Transverse colon (tissue), 4 donors: ENCODE results near the gene FAM53A.

Source experiments
- CTCF ChIP-seq, 5 experiments: fragments of 200-600 bp in 3 of 5; fragments of 450-650 bp in 2 of 5; sonication (generic) in 3 of 5; IDR thresholded peaks; 1 replicate in 2 of 5; 2 replicates in 3 of 5; pipeline ENCODE4 v1.5.1; 2016 to 2017; ENCODE audit warnings: antibody characterized with exemption in 5 of 5, inconsistent platforms in 3 of 5, mild to moderate bottlenecking in 2 of 5, moderate library complexity in 1 of 5
- EP300 ChIP-seq: sonication (generic); formaldehyde crosslinking; IDR thresholded peaks from one replicate; pipeline ENCODE4 v1.6.1; 2017; ENCODE audit warnings: antibody characterized with exemption, low read depth
- POLR2A ChIP-seq: fragments of 450-650 bp; IDR thresholded peaks from one replicate; pipeline ENCODE4 v1.6.1; 2016; ENCODE audit warnings: antibody characterized with exemption, mild to moderate bottlenecking, moderate library complexity
- POLR2AphosphoS5 ChIP-seq, 3 donors: sonication (generic); formaldehyde crosslinking; IDR thresholded peaks; one replicate each; pipeline ENCODE4 v1.6.1; 2016; ENCODE audit warnings: antibody characterized with exemption in 3 of 3

GRCh38 chr4:1673671-1674070 lies 10.4 kb downstream of the FAM53A start:
- TF ChIP-seq POLR2A (no peak), CTCF (IDR thresholded peaks at IDR 0.05) (no peak), EP300 (no peak), POLR2AphosphoS5 (IDR thresholded peaks at IDR 0.05) (no peak)
